A172 (cell line): Measurements from ENCODE around the gene IGSF21. TPM values are rescaled to one million over a fixed set of nuclear protein-coding genes. Genes with fewer than 3 reads are reported as not detected.
A peak's percentile ranks its signal among the peaks of the same experiment; 100 is the strongest.

Experiments used
- DNase-seq: peaks from one replicate; pipeline ENCODE4 v3.0.0-alpha.2; 2015; ENCODE audit warnings: low spot score
- total RNA-seq: library from RNA; depleted of rRNA; stranded (reverse); fragments of >200 nt; shearing (Covaris generic); gene quantifications from 2 replicates; pipeline ENCODE4 v1.2.3, GENCODE V29; 2014

IGSF21 gene
- total RNA-seq, 1 experiment from 2014 or later: not detected

- no peak for DNase-seq
These were observed 187.0 kb downstream of the IGSF21 start for GRCh38 chr1:18294437-18295176.

DNA sequence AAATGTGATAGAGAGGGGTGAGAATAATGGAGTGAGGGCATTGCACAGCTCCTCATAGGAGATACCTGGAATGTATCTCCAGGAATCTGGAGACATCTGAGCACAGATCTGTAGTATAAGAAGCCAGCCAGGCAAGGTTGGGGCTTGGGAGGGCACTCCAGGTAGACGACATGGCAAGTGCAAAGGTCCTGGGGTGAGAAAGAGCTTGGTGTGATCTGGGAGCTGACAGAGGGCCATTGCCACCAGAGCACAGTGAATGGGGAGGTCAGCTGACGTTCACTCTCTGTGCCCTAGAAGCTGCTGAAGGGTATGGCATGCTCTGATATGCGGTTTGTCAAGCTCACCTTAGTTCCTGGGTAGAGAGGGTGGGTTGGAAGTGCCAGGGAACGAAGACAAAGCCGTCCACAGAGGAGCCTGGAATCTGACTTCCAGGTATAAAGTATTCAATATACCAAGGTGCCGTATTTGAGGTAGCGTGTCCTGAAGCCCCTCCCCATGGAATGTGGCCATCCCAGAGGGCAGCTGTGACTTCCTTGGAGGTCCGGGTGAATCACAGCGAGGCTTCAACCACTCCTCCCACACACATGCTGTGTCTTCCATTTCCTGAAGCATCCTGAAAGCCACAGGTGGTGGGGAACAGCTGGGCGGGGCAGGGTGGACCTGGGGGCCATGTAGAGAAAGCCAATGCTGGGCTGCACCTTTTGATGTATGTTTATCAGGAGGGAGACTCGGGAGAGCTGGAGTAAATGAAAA is 190.5 kb downstream of the IGSF21 start:
- no peak for DNase-seq

DNA sequence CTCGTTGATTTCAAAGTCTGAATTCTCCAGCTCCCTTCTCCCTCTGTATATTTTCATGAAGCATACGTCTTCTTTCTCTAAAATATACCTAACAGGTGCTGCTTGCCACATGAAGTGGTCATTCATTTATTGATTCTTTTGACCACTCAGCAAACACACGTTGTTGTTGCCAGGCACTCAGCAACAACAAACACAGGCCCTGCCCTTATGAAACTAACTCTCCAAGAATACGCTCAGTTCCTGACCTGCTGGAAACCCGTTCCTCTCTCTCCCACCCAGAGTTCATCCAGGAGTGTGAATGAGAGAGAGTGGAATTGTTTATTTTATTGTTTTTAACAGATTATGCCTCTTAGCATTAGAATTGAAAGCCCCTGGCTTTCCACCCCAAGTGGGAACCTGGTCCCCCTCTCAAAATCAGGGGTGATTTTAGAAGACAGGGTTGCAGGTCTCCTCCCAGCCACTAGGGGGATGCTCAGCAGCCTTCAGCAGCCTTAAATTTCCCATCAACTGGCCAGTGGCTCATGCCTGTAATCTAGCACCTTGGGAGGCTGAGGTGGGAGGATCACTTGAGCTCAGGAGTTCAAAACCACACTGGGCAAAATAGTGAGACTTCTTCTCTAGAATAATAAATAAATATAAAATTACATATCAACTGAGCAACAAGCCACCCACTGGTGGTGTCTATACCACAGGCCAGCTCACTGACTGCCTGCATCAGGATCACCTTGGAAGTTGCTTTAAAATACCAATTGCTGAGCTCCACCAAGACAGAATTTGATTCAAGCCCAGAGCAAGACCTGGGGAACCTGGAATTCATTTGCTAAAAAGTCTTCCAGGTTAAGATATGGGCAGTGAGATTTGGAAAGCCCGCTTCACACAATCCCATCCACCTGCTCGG is 192.1 kb downstream of the IGSF21 start:
- DNase-seq: no peak

DNA sequence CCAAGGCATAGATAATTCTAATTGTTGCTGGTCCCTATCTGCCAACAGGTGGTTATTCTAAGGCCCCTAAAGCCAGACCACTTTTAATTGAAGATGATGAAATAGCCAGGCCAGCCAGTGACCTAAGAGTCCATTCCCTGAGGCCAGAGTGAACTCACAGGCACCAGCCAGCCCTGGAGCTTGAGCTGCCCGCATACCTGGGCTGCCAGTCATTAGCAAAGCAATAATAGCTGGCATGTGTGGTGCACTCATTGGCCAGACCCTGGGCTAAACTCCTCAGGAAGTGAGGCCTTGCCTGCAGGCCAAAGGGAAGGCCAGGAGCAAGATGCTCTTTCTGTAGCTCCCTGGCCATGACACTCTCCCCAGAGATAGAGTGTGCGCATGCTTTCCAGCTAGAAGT is 192.8 kb downstream of the IGSF21 start:
- no peak for DNase-seq

- DNase-seq: no peak
These were observed 195.3 kb downstream of the IGSF21 start for GRCh38 chr1:18302788-18303413.

DNA sequence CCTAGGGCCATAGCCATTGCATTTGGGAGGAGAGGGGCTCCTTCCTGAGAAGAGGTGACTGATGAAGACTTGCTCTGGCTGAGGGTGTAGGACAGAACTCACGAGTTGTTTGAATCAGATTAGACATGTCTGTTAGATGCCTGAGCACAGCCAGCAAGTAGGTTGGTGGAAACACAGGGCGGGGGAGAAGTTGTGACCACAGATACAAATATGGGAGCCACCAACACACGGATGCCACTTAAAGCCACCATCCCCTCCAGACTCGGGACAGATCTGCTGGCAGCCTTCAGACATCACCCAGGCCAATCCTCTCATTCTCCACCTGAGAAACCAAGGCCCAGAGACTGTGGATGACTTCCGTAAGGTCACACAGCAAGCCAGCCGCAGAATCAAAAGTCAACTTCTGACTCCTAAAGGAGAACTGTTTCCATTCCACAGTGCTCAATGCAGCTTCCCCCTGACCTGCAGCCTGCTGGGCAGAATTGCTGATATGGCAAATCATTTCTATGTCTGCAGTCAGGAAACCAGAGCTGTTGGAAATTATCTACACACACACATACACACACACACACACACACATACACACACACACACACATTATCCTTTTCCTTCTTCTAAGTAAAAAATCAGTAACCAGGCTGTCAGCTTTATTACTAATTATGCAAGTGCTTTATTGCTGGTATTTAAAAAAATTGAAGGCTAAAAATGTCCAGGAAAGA is 196.7 kb downstream of the IGSF21 start:
- no peak for DNase-seq

DNA sequence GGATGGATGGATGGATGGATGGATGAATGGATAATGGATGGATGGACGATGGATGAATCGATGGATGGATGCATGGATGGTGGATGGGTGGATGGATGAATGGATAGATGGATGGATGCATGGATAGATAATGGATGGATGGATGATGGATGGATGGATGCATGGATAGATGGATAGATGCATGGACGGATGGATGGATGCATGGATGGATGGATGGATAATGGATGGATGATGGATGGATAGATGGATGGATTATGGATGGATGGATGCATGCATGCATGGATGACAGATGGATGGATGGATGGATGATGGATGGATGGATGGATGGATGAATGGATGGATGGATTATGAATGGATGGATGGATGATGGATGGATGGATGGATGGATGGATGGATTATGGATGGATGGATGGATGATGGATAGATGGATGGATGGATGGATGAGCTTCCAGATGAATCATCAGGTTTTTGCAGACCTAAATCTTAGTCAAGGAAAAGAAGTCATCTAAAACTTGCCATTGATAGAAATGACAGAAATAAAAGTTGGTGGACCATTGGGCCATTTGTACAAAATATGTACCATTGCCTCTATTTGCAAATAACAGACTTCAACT is 197.7 kb downstream of the IGSF21 start:
- DNase-seq: no peak

GRCh38 chr1:18307329-18307898 is 199.8 kb downstream of the IGSF21 start:
- no peak for DNase-seq

GRCh38 chr1:18309552-18310155 is 202.1 kb downstream of the IGSF21 start:
- DNase-seq: peak; percentile 5

- no peak for DNase-seq
These were observed 205.4 kb downstream of the IGSF21 start for GRCh38 chr1:18312961-18313360.

- no peak for DNase-seq
These were observed 205.9 kb downstream of the IGSF21 start for GRCh38 chr1:18313523-18313922.

DNA sequence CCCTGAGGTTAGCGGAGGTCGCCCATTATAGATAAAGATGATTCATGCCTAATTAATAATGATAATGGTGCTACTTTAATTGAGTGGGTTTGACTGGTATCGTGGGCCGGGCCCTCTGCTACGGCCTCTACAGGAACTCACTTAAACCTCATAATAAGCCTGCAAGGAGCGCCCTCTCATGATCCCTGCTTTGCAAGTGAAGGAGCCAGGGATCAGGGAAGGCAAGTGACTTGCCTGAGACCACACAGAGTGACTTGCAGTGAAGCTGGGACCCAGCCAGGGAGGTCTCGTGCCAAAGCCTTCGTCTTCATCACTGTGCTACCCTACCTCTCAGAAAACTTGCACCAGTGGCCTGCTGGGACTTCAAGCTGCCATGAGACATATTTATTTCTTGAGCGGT is 206.8 kb downstream of the IGSF21 start:
- no peak for DNase-seq

- no peak for DNase-seq
These were observed 207.9 kb downstream of the IGSF21 start for GRCh38 chr1:18315449-18315848.

DNA sequence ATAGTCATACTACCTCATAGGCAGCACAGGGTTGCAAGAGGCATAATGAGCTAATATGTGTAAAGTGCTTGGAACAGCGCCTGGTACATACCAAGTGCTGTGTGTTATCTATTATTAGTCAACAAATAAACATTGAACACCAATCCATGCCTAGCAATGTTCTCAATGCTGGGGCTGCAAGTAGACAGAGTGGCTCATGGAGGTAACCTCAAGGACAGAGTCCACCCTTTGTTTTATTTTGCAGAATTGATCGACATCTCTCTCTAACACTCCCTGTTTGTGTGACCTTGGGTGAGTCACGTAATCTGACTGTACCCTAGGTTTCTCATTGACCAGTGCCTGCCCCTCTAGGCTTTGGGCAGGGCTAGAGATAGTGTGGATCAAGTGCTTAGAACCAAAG is 209.2 kb downstream of the IGSF21 start:
- DNase-seq: no peak

- no peak for DNase-seq
These were observed 211.5 kb downstream of the IGSF21 start for GRCh38 chr1:18319099-18319498.

- DNase-seq: no peak
These were observed 212.5 kb downstream of the IGSF21 start for GRCh38 chr1:18320051-18320450.

GRCh38 chr1:18322368-18323032 is 214.9 kb downstream of the IGSF21 start:
- no peak for DNase-seq

DNA sequence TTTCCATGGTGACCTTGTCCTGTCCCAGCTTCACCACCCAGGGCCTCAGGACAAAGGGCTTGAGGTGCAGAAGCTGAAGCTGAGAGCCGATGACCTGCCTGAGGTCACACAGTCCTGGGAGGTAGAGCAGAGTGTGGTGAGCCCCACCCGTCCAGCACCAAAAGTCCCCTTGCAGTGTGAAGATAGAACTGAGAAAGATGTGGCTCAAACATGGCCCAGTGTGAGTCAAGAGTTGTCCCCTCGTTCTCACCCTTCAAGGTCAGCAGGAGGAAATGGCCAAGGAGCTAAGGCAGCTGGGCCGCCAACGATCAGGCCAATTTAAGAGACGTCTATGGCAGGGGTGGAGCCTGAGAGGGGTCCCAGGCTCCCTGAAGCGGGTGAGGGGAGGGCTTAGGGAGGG is 215.7 kb downstream of the IGSF21 start:
- no peak for DNase-seq

GRCh38 chr1:18324246-18324645 is 216.6 kb downstream of the IGSF21 start:
- no peak for DNase-seq
